ENCODE data around the gene CACNA1B.

The CACNA1B gene

DNA sequence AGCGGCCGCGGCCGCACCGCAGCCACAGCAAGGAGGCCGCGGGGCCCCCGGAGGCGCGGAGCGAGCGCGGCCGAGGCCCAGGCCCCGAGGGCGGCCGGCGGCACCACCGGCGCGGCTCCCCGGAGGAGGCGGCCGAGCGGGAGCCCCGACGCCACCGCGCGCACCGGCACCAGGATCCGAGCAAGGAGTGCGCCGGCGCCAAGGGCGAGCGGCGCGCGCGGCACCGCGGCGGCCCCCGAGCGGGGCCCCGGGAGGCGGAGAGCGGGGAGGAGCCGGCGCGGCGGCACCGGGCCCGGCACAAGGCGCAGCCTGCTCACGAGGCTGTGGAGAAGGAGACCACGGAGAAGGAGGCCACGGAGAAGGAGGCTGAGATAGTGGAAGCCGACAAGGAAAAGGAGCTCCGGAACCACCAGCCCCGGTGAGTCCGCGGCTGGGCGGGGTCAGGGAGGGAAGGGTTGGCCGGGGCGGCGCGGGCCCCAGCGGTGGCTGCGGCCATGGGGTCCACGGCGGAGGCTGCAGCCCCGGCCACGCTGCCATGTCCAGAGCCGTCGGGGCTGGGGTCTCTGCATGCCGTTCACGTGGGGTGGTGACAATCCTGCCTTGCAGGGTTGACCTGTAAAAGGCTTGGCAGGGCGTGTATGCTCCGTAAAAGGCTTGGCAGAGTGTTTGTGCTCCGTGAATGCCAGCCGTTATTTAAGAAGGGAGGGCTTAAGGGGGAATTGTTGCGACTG lies 146.0 kb downstream of the CACNA1B start:
- H3K9me3 ChIP-seq (replicated peaks in 1 of 2; ENCODE audit: control insufficient read depth in 2 of 2, insufficient read depth in 1 of 2, low read depth in 1 of 2, low read length in 2 of 2), result peaks cover 0 to 13% of the 10 kb centered on the region in 2 donors
- no peaks in the 10 kb centered on the region for H3K79me1 ChIP-seq (ENCODE audit: low read depth, low read length)
- H2AFZ ChIP-seq (ENCODE audit: low read length), result peak overlapping the region; percentile 75
- H2AK5ac ChIP-seq (ENCODE audit: low read depth, low read length), result no peak overlapping the region
- no peak for DNase-seq (ENCODE audit: low spot score)
- no peaks in the 10 kb centered on the region for H3K36me3 ChIP-seq (replicated peaks in 1 of 2; ENCODE audit: control insufficient read depth in 2 of 2, insufficient read depth in 2 of 2, low read length in 2 of 2)
- H3K18ac ChIP-seq (ENCODE audit: low read length), result peak overlapping the region; percentile 80
- H3K4ac ChIP-seq (ENCODE audit: low read length), result no peak overlapping the region
- H3K14ac ChIP-seq (ENCODE audit: low read length), result no peak overlapping the region
- H3K4me2 ChIP-seq (ENCODE audit: insufficient read depth, low read length, poor library complexity, severe bottlenecking), result peak overlapping the region; percentile 49
- peaks cover 10 to 62% (median 26%) of the 10 kb centered on the region in 3 experiments for H3K27me3 ChIP-seq (ENCODE audit: control insufficient read depth in 3 of 3, insufficient read depth in 3 of 3, low read depth in 1 of 3, low read length in 3 of 3)
- H2BK120ac ChIP-seq (ENCODE audit: low read depth, low read length), result no peak overlapping the region
- H3K23ac ChIP-seq (ENCODE audit: low read depth, low read length, poor library complexity), result peak overlapping the region; percentile 65
- no peak overlapping the region for H4K91ac ChIP-seq (ENCODE audit: low read depth, low read length, poor library complexity)
- no CpG with 5 or more reads among the region's 84 CpGs for WGBS, 2 donors (ENCODE audit: extremely low coverage in 2 of 2, insufficient read length in 2 of 2, insufficient replicate concordance in 1 of 2)
- H3K27ac ChIP-seq (replicated peaks; ENCODE audit: low read length), result no peak overlapping the region
- H3K4me1 ChIP-seq (ENCODE audit: control insufficient read depth in 2 of 2, insufficient read depth in 1 of 2, low read depth in 1 of 2, low read length in 2 of 2), result peaks cover 0 to 3% of the 10 kb centered on the region in 2 donors
- H4K8ac ChIP-seq (ENCODE audit: low read depth, low read length), result no peak overlapping the region
- H2BK5ac ChIP-seq (ENCODE audit: low read length), result no peak overlapping the region
- no peak overlapping the region for H3K9ac ChIP-seq (ENCODE audit: low read depth, low read length, poor library complexity)
- no peak overlapping the region for H2BK15ac ChIP-seq (ENCODE audit: low read length)
- peak overlapping the region in 1 of 2 donors; percentile 74 for H3K4me3 ChIP-seq (ENCODE audit: low read length in 2 of 2)
- no peak overlapping the region for H2BK12ac ChIP-seq (ENCODE audit: low read length)

DNA sequence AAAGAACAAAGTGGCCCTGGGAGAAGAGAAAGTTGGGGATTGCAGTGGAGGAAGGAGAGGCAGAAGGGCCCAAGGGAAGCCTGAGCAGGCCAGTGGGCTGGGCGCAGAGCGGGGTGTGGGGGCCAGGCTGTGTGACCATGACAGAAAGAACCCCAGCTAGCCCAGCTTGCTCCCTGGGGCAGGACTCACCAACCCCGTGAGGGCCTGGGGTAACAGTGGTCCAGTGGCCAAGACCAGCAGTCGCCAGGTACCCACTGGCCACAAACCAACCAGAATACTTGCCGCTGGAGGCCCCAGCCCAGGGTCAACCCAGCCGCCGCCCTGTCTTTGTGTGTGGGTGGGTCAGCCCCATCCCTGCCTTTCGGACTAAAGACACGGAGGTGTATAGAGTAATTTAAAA lies 146.5 kb downstream of the CACNA1B start:
- peak overlapping the region; percentile 75 for H2AFZ ChIP-seq (ENCODE audit: low read length)
- H2BK5ac ChIP-seq (ENCODE audit: low read length), result no peak overlapping the region
- H3K27me3 ChIP-seq (ENCODE audit: control insufficient read depth in 3 of 3, insufficient read depth in 3 of 3, low read depth in 1 of 3, low read length in 3 of 3), result peaks cover 10 to 62% (median 26%) of the 10 kb centered on the region in 3 experiments
- no peak overlapping the region for H3K4ac ChIP-seq (ENCODE audit: low read length)
- H3K18ac ChIP-seq (ENCODE audit: low read length), result peak overlapping the region; percentile 38
- H2BK15ac ChIP-seq (ENCODE audit: low read length), result no peak overlapping the region
- no peak for DNase-seq (ENCODE audit: low spot score)
- H2BK120ac ChIP-seq (ENCODE audit: low read depth, low read length), result no peak overlapping the region
- no CpG with 5 or more reads among the region's 9 CpGs for WGBS, 2 donors (ENCODE audit: extremely low coverage in 2 of 2, insufficient read length in 2 of 2, insufficient replicate concordance in 1 of 2)
- no peak overlapping the region for H4K8ac ChIP-seq (ENCODE audit: low read depth, low read length)
- no peak overlapping the region for H3K9ac ChIP-seq (ENCODE audit: low read depth, low read length, poor library complexity)
- H3K27ac ChIP-seq (replicated peaks; ENCODE audit: low read length), result no peak overlapping the region
- peak overlapping the region; percentile 49 for H3K4me2 ChIP-seq (ENCODE audit: insufficient read depth, low read length, poor library complexity, severe bottlenecking)
- H2BK12ac ChIP-seq (ENCODE audit: low read length), result no peak overlapping the region
- H3K4me1 ChIP-seq (ENCODE audit: control insufficient read depth in 2 of 2, insufficient read depth in 1 of 2, low read depth in 1 of 2, low read length in 2 of 2), result peaks cover 0 to 3% of the 10 kb centered on the region in 2 donors
- no peak overlapping the region for H2AK5ac ChIP-seq (ENCODE audit: low read depth, low read length)
- H3K79me1 ChIP-seq (ENCODE audit: low read depth, low read length), result no peaks in the 10 kb centered on the region
- no peaks in the 10 kb centered on the region for H3K36me3 ChIP-seq (replicated peaks in 1 of 2; ENCODE audit: control insufficient read depth in 2 of 2, insufficient read depth in 2 of 2, low read length in 2 of 2)
- peak overlapping the region; percentile 65 for H3K23ac ChIP-seq (ENCODE audit: low read depth, low read length, poor library complexity)
- peaks cover 0 to 13% of the 10 kb centered on the region in 2 donors for H3K9me3 ChIP-seq (replicated peaks in 1 of 2; ENCODE audit: control insufficient read depth in 2 of 2, insufficient read depth in 1 of 2, low read depth in 1 of 2, low read length in 2 of 2)
- no peak overlapping the region for H3K4me3 ChIP-seq (ENCODE audit: low read length in 2 of 2)
- no peak overlapping the region for H3K14ac ChIP-seq (ENCODE audit: low read length)
- H4K91ac ChIP-seq (ENCODE audit: low read depth, low read length, poor library complexity), result no peak overlapping the region

DNA sequence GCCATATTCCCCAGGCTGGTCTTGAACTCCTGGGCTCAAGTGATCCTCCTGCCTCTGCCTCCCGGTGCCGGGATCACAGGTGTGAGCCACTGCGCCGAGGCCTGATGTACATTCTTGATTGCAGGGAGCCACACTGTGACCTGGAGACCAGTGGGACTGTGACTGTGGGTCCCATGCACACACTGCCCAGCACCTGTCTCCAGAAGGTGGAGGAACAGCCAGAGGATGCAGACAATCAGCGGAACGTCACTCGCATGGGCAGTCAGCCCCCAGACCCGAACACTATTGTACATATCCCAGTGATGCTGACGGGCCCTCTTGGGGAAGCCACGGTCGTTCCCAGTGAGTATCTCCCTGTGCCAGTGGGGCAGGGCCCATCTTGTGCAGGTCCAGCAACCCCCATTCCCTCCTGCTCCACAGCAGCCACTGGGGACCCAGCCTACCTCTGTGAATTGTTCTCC lies 147.3 kb downstream of the CACNA1B start:
- Histone ChIP-seq H2AFZ (ENCODE audit: low read length) (no peak overlapping the region), H3K79me1 (ENCODE audit: low read depth, low read length) (no peaks in the 10 kb centered on the region), H3K4me1 (ENCODE audit: control insufficient read depth in 2 of 2, insufficient read depth in 1 of 2, low read depth in 1 of 2, low read length in 2 of 2) (peaks cover 0 to 3% of the 10 kb centered on the region in 2 donors), H4K91ac (ENCODE audit: low read depth, low read length, poor library complexity) (no peak overlapping the region), H2BK15ac (ENCODE audit: low read length) (no peak overlapping the region), H3K27ac (replicated peaks; ENCODE audit: low read length) (peak overlapping the region; percentile 23), H3K4me2 (ENCODE audit: insufficient read depth, low read length, poor library complexity, severe bottlenecking) (no peak overlapping the region), H3K36me3 (replicated peaks in 1 of 2; ENCODE audit: control insufficient read depth in 2 of 2, insufficient read depth in 2 of 2, low read length in 2 of 2) (no peaks in the 10 kb centered on the region), H4K8ac (ENCODE audit: low read depth, low read length) (no peak overlapping the region), H2BK120ac (ENCODE audit: low read depth, low read length) (no peak overlapping the region), H3K9me3 (replicated peaks in 1 of 2; ENCODE audit: control insufficient read depth in 2 of 2, insufficient read depth in 1 of 2, low read depth in 1 of 2, low read length in 2 of 2) (peaks cover 0 to 13% of the 10 kb centered on the region in 2 donors), H2BK12ac (ENCODE audit: low read length) (peak overlapping the region; percentile 46), H2BK5ac (ENCODE audit: low read length) (no peak overlapping the region), H3K14ac (ENCODE audit: low read length) (no peak overlapping the region), H3K9ac (ENCODE audit: low read depth, low read length, poor library complexity) (no peak overlapping the region), H3K4ac (ENCODE audit: low read length) (no peak overlapping the region), H3K18ac (ENCODE audit: low read length) (no peak overlapping the region), H3K4me3 (ENCODE audit: low read length in 2 of 2) (peak overlapping the region in 1 of 2 donors; percentile 23), H3K23ac (ENCODE audit: low read depth, low read length, poor library complexity) (peak overlapping the region; percentile 96), H3K27me3 (ENCODE audit: control insufficient read depth in 3 of 3, insufficient read depth in 3 of 3, low read depth in 1 of 3, low read length in 3 of 3) (peaks cover 10 to 62% (median 26%) of the 10 kb centered on the region in 3 experiments), H2AK5ac (ENCODE audit: low read depth, low read length) (no peak overlapping the region)
- no CpG with 5 or more reads among the region's 11 CpGs for WGBS, 2 donors (ENCODE audit: extremely low coverage in 2 of 2, insufficient read length in 2 of 2, insufficient replicate concordance in 1 of 2)
- DNase-seq (ENCODE audit: low spot score), result no peak

DNA sequence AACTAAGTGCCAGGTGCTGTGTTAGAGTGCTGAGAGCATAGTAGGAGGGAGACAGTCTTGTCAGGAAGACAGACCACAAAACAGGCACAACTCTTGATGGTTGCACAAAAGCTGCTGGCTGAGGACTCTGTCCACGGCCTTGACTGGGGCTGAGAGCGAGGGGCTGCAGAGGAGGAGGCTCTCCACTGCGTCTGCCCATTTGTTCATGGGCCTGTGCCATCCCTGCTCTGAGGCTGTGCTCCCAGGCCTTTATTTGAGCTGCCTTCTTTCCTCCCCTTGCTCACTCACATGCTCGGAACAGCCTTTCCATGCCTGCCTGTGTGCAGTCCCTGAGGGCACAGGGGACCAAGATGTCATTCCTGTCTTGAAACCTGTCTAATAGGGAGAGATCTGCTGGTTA lies 147.8 kb downstream of the CACNA1B start:
- no peak overlapping the region for H3K4me2 ChIP-seq (ENCODE audit: insufficient read depth, low read length, poor library complexity, severe bottlenecking)
- H3K27ac ChIP-seq (replicated peaks; ENCODE audit: low read length), result no peak overlapping the region
- H2BK15ac ChIP-seq (ENCODE audit: low read length), result no peak overlapping the region
- no peak overlapping the region for H3K4ac ChIP-seq (ENCODE audit: low read length)
- no CpG with 5 or more reads among the region's 4 CpGs for WGBS, 2 donors (ENCODE audit: extremely low coverage in 2 of 2, insufficient read length in 2 of 2, insufficient replicate concordance in 1 of 2)
- H3K9me3 ChIP-seq (replicated peaks in 1 of 2; ENCODE audit: control insufficient read depth in 2 of 2, insufficient read depth in 1 of 2, low read depth in 1 of 2, low read length in 2 of 2), result peaks cover 0 to 13% of the 10 kb centered on the region in 2 donors
- H3K23ac ChIP-seq (ENCODE audit: low read depth, low read length, poor library complexity), result no peak overlapping the region
- H3K14ac ChIP-seq (ENCODE audit: low read length), result no peak overlapping the region
- no peak overlapping the region for H2AK5ac ChIP-seq (ENCODE audit: low read depth, low read length)
- peaks cover 10 to 57% (median 26%) of the 10 kb centered on the region in 3 experiments for H3K27me3 ChIP-seq (ENCODE audit: control insufficient read depth in 3 of 3, insufficient read depth in 3 of 3, low read depth in 1 of 3, low read length in 3 of 3)
- no peak for DNase-seq (ENCODE audit: low spot score)
- H2BK120ac ChIP-seq (ENCODE audit: low read depth, low read length), result no peak overlapping the region
- no peak overlapping the region for H2BK12ac ChIP-seq (ENCODE audit: low read length)
- no peak overlapping the region for H4K91ac ChIP-seq (ENCODE audit: low read depth, low read length, poor library complexity)
- no peak overlapping the region for H3K9ac ChIP-seq (ENCODE audit: low read depth, low read length, poor library complexity)
- no peak overlapping the region for H3K18ac ChIP-seq (ENCODE audit: low read length)
- H3K36me3 ChIP-seq (replicated peaks in 1 of 2; ENCODE audit: control insufficient read depth in 2 of 2, insufficient read depth in 2 of 2, low read length in 2 of 2), result no peaks in the 10 kb centered on the region
- no peaks in the 10 kb centered on the region for H3K79me1 ChIP-seq (ENCODE audit: low read depth, low read length)
- H2AFZ ChIP-seq (ENCODE audit: low read length), result no peak overlapping the region
- H2BK5ac ChIP-seq (ENCODE audit: low read length), result no peak overlapping the region
- H3K4me1 ChIP-seq (ENCODE audit: control insufficient read depth in 2 of 2, insufficient read depth in 1 of 2, low read depth in 1 of 2, low read length in 2 of 2), result peaks cover 0 to 3% of the 10 kb centered on the region in 2 donors
- H4K8ac ChIP-seq (ENCODE audit: low read depth, low read length), result no peak overlapping the region
- no peak overlapping the region for H3K4me3 ChIP-seq (ENCODE audit: low read length in 2 of 2)
